ENCODE measurements around the gene TMEM154. TPM values are rescaled to one million over a fixed set of nuclear protein-coding genes. Genes with fewer than 3 reads are reported as not detected.

TMEM154 gene
- total and polyA plus RNA-seq, 10 of the 15 experiments (the other 5 are each of a cell fraction or from before 2014, with no cell fraction given) = 5.1 to 41.4 (median 18.2) TPM

DNA sequence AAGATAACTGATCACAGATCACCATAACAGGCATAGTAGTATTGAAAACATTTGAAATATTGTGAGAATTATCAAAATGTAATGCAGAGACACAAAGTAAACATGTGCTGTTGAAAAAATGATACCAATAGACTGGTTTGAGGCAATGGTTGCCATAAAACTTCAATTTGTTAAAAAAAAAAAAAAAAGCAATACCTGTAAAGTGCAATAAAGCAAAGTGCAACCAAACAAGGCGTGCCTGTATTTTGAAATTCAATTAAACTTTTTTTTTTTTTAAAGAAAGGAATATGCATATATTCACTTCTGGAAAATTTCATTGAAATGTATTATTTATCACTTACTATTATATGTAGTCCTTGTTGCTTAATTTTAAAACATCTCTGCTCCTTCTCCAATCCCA, 27.7 kb downstream of the TMEM154 start (continued):
- no peak for TF ChIP-seq BHLHE40 (IDR thresholded peaks at IDR 0.05; ENCODE audit: borderline replicate concordance in 1 of 2, low read depth in 2 of 2, low read length in 1 of 2)
- TF ChIP-seq TCF3 (IDR thresholded peaks at IDR 0.05; ENCODE audit: borderline replicate concordance, insufficient read depth, low read depth, low read length) = no peak
- no peak for TF ChIP-seq TCF7 (IDR thresholded peaks at IDR 0.05; ENCODE audit: borderline replicate concordance)
- TF ChIP-seq STAT1 (conservative IDR thresholded peaks at IDR 0.05) = no peak
- no peak for TF ChIP-seq YBX1 (IDR thresholded peaks at IDR 0.05)
- no peak for TF ChIP-seq POU2F2 (IDR thresholded peaks at IDR 0.05; ENCODE audit: borderline replicate concordance, low read depth, low read length)

DNA sequence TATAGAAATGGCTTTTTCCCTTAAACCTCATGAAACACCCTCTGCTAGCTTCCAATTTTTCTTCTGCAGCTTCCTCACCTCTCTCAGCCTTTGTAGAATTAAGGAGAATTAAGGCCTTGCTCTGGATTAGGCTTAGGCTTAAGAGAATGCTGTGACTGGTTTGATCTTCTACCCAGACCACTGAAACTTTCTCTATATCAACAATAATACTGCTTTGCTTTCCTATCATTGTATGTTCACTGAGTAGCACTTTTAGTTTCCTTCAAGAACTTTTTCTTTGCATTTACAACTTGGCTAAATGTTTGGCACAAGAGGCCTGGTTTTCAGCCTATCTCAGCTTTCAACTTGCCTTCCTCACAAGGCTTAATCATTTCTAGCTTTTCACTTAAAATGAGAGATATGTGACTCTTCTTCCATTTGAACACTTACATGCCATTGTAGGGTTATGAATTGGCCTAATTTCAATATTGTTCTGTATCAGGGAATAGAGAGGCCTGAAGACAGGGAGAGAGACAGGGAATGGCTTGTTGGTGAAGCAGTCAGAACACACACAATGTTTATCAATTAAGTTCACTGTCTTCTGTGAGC, 28.2 kb downstream of the TMEM154 start:
- H2AFZ ChIP-seq (ENCODE audit: control insufficient read depth, low read depth, low read length) = no peak overlapping the region
- H3K4me3 ChIP-seq = no peak overlapping the region
- H3K27me3 ChIP-seq (replicated peaks in 1 of 2; ENCODE audit: control insufficient read depth in 2 of 2, insufficient read depth in 2 of 2, low read length in 1 of 2) = no peaks in the 10 kb centered on the region
- in situ Hi-C loops (cut with MboI) = no loop called here
- BruUV-seq (replicated peaks) = TSS peak; percentile 32
- no peak for DNase-seq (ENCODE audit: low read depth, low spot score)
- peak; percentile 31 for FAIRE-seq
- H3K27ac ChIP-seq (ENCODE audit: control insufficient read depth, insufficient read depth) = no peak overlapping the region
- no peaks in the 10 kb centered on the region for H3K79me2 ChIP-seq (ENCODE audit: control insufficient read depth, insufficient read depth, low read length)
- intact Hi-C loops (cut with micrococcal nuclease; ENCODE audit: unreplicated experiment) = no loop called here
- H3K4me2 ChIP-seq (ENCODE audit: control insufficient read depth, insufficient read depth) = no peak overlapping the region
- RAD21 ChIA-PET (ENCODE audit: unreplicated experiment) = no interaction called here
- POLR2A ChIA-PET = interaction anchor here (0.8 kb wide), 1 partner anchor 11 kb away, joined by 3 read pairs; no protein-coding TSS in a partner anchor
- no peaks in the 10 kb centered on the region; the same call in 2 of the 3 replicates for H3K9me3 ChIP-seq (replicated peaks; ENCODE audit: control insufficient read depth, insufficient read depth, low read length)
- ATAC-seq = peak; percentile 58
- SMC1A ChIA-PET (ENCODE audit: uncharacterized antibody, unreplicated experiment) = interaction anchor here (0.7 to 1.8 kb wide), 5 partner anchors 12 to 233 kb away, joined by 3 to 7 read pairs (median 3); no protein-coding TSS in a partner anchor
- CTCF ChIA-PET = interaction anchor here (0.9 to 1.6 kb wide), 3 partner anchors 9 to 197 kb away, joined by 3 to 4 read pairs (median 4); no protein-coding TSS in a partner anchor
- peaks cover 6% of the 10 kb centered on the region for H3K4me1 ChIP-seq (ENCODE audit: control insufficient read depth, insufficient read depth, low read length)
- H4K20me1 ChIP-seq (ENCODE audit: control insufficient read depth, insufficient read depth) = no peaks in the 10 kb centered on the region
- H3K9ac ChIP-seq (ENCODE audit: control insufficient read depth, insufficient read depth, low read length) = no peak overlapping the region
- H3K36me3 ChIP-seq (ENCODE audit: control insufficient read depth in 2 of 2, insufficient read depth in 2 of 2, low read length in 1 of 2) = no peaks in the 10 kb centered on the region
- no peak for TF ChIP-seq ZZZ3 (IDR thresholded peaks at IDR 0.05; ENCODE audit: control insufficient read depth, insufficient read length, low read depth)
- TF ChIP-seq, protein P1, sequence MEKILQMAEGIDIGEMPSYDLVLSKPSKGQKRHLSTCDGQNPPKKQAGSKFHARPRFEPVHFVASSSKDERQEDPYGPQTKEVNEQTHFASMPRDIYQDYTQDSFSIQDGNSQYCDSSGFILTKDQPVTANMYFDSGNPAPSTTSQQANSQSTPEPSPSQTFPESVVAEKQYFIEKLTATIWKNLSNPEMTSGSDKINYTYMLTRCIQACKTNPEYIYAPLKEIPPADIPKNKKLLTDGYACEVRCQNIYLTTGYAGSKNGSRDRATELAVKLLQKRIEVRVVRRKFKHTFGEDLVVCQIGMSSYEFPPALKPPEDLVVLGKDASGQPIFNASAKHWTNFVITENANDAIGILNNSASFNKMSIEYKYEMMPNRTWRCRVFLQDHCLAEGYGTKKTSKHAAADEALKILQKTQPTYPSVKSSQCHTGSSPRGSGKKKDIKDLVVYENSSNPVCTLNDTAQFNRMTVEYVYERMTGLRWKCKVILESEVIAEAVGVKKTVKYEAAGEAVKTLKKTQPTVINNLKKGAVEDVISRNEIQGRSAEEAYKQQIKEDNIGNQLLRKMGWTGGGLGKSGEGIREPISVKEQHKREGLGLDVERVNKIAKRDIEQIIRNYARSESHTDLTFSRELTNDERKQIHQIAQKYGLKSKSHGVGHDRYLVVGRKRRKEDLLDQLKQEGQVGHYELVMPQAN (conservative IDR thresholded peaks at IDR 0.05) = no peak
- TF ChIP-seq KAT2A (conservative IDR thresholded peaks at IDR 0.05; ENCODE audit: control insufficient read depth, low read depth, low read length) = no peak
- TF ChIP-seq, protein P2, sequence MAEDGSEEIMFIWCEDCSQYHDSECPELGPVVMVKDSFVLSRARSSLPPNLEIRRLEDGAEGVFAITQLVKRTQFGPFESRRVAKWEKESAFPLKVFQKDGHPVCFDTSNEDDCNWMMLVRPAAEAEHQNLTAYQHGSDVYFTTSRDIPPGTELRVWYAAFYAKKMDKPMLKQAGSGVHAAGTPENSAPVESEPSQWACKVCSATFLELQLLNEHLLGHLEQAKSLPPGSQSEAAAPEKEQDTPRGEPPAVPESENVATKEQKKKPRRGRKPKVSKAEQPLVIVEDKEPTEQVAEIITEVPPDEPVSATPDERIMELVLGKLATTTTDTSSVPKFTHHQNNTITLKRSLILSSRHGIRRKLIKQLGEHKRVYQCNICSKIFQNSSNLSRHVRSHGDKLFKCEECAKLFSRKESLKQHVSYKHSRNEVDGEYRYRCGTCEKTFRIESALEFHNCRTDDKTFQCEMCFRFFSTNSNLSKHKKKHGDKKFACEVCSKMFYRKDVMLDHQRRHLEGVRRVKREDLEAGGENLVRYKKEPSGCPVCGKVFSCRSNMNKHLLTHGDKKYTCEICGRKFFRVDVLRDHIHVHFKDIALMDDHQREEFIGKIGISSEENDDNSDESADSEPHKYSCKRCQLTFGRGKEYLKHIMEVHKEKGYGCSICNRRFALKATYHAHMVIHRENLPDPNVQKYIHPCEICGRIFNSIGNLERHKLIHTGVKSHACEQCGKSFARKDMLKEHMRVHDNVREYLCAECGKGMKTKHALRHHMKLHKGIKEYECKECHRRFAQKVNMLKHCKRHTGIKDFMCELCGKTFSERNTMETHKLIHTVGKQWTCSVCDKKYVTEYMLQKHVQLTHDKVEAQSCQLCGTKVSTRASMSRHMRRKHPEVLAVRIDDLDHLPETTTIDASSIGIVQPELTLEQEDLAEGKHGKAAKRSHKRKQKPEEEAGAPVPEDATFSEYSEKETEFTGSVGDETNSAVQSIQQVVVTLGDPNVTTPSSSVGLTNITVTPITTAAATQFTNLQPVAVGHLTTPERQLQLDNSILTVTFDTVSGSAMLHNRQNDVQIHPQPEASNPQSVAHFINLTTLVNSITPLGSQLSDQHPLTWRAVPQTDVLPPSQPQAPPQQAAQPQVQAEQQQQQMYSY (CRISPR knock-in tag; IDR thresholded peaks at IDR 0.05) = no peak
- no peak for TF ChIP-seq MYB (IDR thresholded peaks at IDR 0.05; ENCODE audit: borderline replicate concordance, low read depth, low read length)
